Urothelium cell line (cell line): ENCODE data around the gene RPUSD4.

Experiments used
- DNase-seq: peaks from one replicate; pipeline ENCODE4 v3.0.0; 2011; ENCODE audit warnings: low spot score, mixed read lengths
- FAIRE-seq: peaks from 2 replicates; lab custom pipeline; 2011; peaks lifted over from hg19 to GRCh38; lab: Jason Lieb, UNC

The RPUSD4 gene

GRCh38 chr11:126214841-126215240 is 3.4 kb upstream of the RPUSD4 start:
- no peak for FAIRE-seq
- no peak for DNase-seq

GRCh38 chr11:126214441-126214840 is 3.0 kb upstream of the RPUSD4 start:
- no peak for FAIRE-seq
- DNase-seq, result no peak

- FAIRE-seq (no peak), DNase-seq (no peak)
Measured at GRCh38 chr11:126212089-126212660, 725 bp upstream of the RPUSD4 start.

GRCh38 chr11:126210871-126211235 is 597 bp downstream of the RPUSD4 start:
- no peak for FAIRE-seq

GRCh38 chr11:126207896-126208295 is 3.6 kb downstream of the RPUSD4 start:
- no peak for FAIRE-seq
- no peak for DNase-seq

More at GRCh38 chr11:126210871-126211235, 597 bp downstream of the RPUSD4 start:
- DNase-seq, result no peak

GRCh38 chr11:126205359-126205758 is 6.1 kb downstream of the RPUSD4 start:
- FAIRE-seq, result no peak
- no peak for DNase-seq

- FAIRE-seq (no peak), DNase-seq (no peak)
Measured at GRCh38 chr11:126202646-126203359, 8.6 kb downstream of the RPUSD4 start.

- FAIRE-seq (no peak), DNase-seq (no peak)
Measured at GRCh38 chr11:126198648-126199047, 12.8 kb downstream of the RPUSD4 start.

GRCh38 chr11:126197277-126197939 is 14.0 kb downstream of the RPUSD4 start:
- DNase-seq (peak; percentile 10), FAIRE-seq (no peak)

GRCh38 chr11:126195119-126195518 is 16.3 kb downstream of the RPUSD4 start:
- no peak for FAIRE-seq
- no peak for DNase-seq

- no peak for FAIRE-seq
- peak; percentile 37 for DNase-seq
Measured at GRCh38 chr11:126194121-126194543, 17.3 kb downstream of the RPUSD4 start.

- FAIRE-seq, result no peak
Measured at GRCh38 chr11:126193038-126193478, 18.4 kb downstream of the RPUSD4 start.

GRCh38 chr11:126192361-126192760 is 19.1 kb downstream of the RPUSD4 start:
- DNase-seq, result no peak
- no peak for FAIRE-seq

More at GRCh38 chr11:126193038-126193478, 18.4 kb downstream of the RPUSD4 start:
- no peak for DNase-seq

GRCh38 chr11:126191379-126192073 is 19.9 kb downstream of the RPUSD4 start:
- FAIRE-seq (no peak), DNase-seq (no peak)

- FAIRE-seq (no peak), DNase-seq (no peak)
Measured at GRCh38 chr11:126190792-126191191, 20.7 kb downstream of the RPUSD4 start.

- FAIRE-seq (no peak), DNase-seq (no peak)
Measured at GRCh38 chr11:126189109-126189929, 22.1 kb downstream of the RPUSD4 start.

GRCh38 chr11:126188332-126189108 is 22.9 kb downstream of the RPUSD4 start:
- DNase-seq, result no peak
- no peak for FAIRE-seq

- FAIRE-seq (no peak), DNase-seq (no peak)
Measured at GRCh38 chr11:126186708-126187529, 24.5 kb downstream of the RPUSD4 start.
